ENCODE measurements around the gene VAV2. TPM values are rescaled to one million over a fixed set of nuclear protein-coding genes. Genes with fewer than 3 reads are reported as not detected.

Gene VAV2
- polyA plus RNA-seq, 1 of the 3 experiments (the other 2 are of a cell fraction), result 14.9 TPM

- DNase-seq, result no peak
- H3K4me1 ChIP-seq (ENCODE audit: control insufficient read depth in 1 of 2, insufficient read depth in 2 of 2, low read depth in 1 of 2, low read length in 1 of 2), result peaks cover 0 to 52% of the 10 kb centered on the region in 2 experiments; a peak in 1 of 4 replicates
- H3K9me3 ChIP-seq, result no peaks in the 10 kb centered on the region
- TF ChIP-seq TAF1 (IDR thresholded peaks at IDR 0.05; ENCODE audit: borderline replicate concordance, low read depth, low read length) (no peak), RAD21 (IDR thresholded peaks at IDR 0.05; ENCODE audit: low read length) (no peak), MAX (IDR thresholded peaks at IDR 0.05; ENCODE audit: low read depth) (no peak), MXI1 (IDR thresholded peaks at IDR 0.05; ENCODE audit: low read depth, low read length) (no peak), SMC3 (IDR thresholded peaks at IDR 0.05; ENCODE audit: low read depth, low read length) (no peak), FOXJ3 (CRISPR knock-in tag; IDR thresholded peaks at IDR 0.05) (no peak), TEAD4 (IDR thresholded peaks at IDR 0.05; ENCODE audit: borderline replicate concordance, insufficient read depth) (no peak), YY1 (IDR thresholded peaks at IDR 0.05; ENCODE audit: low read depth) (no peak), CHD2 (IDR thresholded peaks at IDR 0.05; ENCODE audit: low read length, partially characterized antibody) (no peak), TCF12 (IDR thresholded peaks at IDR 0.05) (no peak), EZH2phosphoT487 (IDR thresholded peaks at IDR 0.05; ENCODE audit: borderline replicate concordance, low read depth) (no peak), ZBTB33 (IDR thresholded peaks at IDR 0.05; ENCODE audit: borderline replicate concordance, low read depth) (no peak), POLR2AphosphoS5 (IDR thresholded peaks at IDR 0.05; ENCODE audit: low read depth, low read length) (no peak), IRF3 (IDR thresholded peaks at IDR 0.05; ENCODE audit: low read depth, low read length) (no peak), NFIC (IDR thresholded peaks at IDR 0.05; ENCODE audit: borderline replicate concordance) (no peak), MEF2A (IDR thresholded peaks at IDR 0.05; ENCODE audit: borderline replicate concordance, low read depth) (no peak)
- ChIA-PET CTCF (interaction anchor here (0.7 to 4.1 kb wide), 5 partner anchors 40 to 196 kb away, joined by 3 to 28 read pairs (median 3); no protein-coding TSS in a partner anchor), POLR2A (interaction anchor here (1.5 kb wide), 1 partner anchor 52 kb away, joined by 3 read pairs; no protein-coding TSS in a partner anchor)
- 97% methylated on average over 14 of the region's 14 CpGs for WGBS (ENCODE audit: low lambda C conversion rate)
- H3K4me2 ChIP-seq, result no peak overlapping the region
- no peaks in the 10 kb centered on the region for H3K27me3 ChIP-seq (ENCODE audit: insufficient read depth)
- peaks cover 32% of the 10 kb centered on the region for H4K20me1 ChIP-seq (ENCODE audit: insufficient read depth)
- H3K9me2 ChIP-seq, result no peaks in the 10 kb centered on the region
- no peak overlapping the region for H3K4me3 ChIP-seq (ENCODE audit: low read depth in 2 of 2, low read length in 1 of 2)
- no peak overlapping the region for H2AFZ ChIP-seq (ENCODE audit: low read depth)
- peaks cover 4% of the 10 kb centered on the region for H3F3A ChIP-seq (replicated peaks; ENCODE audit: insufficient read depth)
- H3K79me2 ChIP-seq (ENCODE audit: insufficient read depth), result peaks cover 86% of the 10 kb centered on the region
- no peak overlapping the region for H3K27ac ChIP-seq (ENCODE audit: low read depth in 2 of 2, low read length in 1 of 2)
- no peak overlapping the region for H3K9ac ChIP-seq
- H3K36me3 ChIP-seq (replicated peaks in 1 of 2; ENCODE audit: control insufficient read depth in 1 of 2, insufficient read depth in 2 of 2, low read length in 1 of 2), result peaks cover 3 to 5% of the 10 kb centered on the region in 2 experiments
Observed at GRCh38 chr9:133938753-133939152, 53.4 kb downstream of the VAV2 start.

All from SK-N-SH (cell line).